PC-9 (cell line): ENCODE data around the gene RACK1. TPM values are rescaled to one million over a fixed set of nuclear protein-coding genes. Genes with fewer than 3 reads are reported as not detected.

ENCODE experiments used
- BruUV-seq: library from RNA; stranded (reverse); fragments of 400-500 nt; replicated peaks from 2 replicates; lab custom pipeline; 2021; lab: Mats Ljungman, UMichigan
- CTCF ChIA-PET: fragments of 300-600 bp; sonication (Branson Sonifier 250); formaldehyde crosslinking; loops from one replicate; lab custom pipeline; 2022; ENCODE audit warnings: antibody characterized with exemption; lab: Charles Lee
- POLR2A ChIA-PET: fragments of 300-600 bp; sonication (Branson Sonifier 250); formaldehyde crosslinking; loops from one replicate; lab custom pipeline; 2022; ENCODE audit warnings: antibody characterized with exemption; ENCODE audit not compliant: unreplicated experiment; lab: Charles Lee
- DNase-seq, 2 experiments: peaks; one replicate each; pipeline versions ENCODE4 v3.0.0 to v3.0.0-alpha.2; 2015 to 2022; ENCODE audit warnings: mixed read lengths in 1 of 2
- H2AFZ ChIP-seq: fragments of 200-600 bp; sonication (generic); 2 replicates; pipeline ENCODE4 v1.8.1; 2017; ENCODE audit warnings: antibody characterized with exemption
- H3F3A ChIP-seq: fragments of 200-600 bp; sonication (generic); 2 replicates; pipeline ENCODE4 v1.8.1; 2017; ENCODE audit warnings: antibody characterized with exemption, mild to moderate bottlenecking, low read depth; ENCODE audit not compliant: insufficient read depth
- H3K27ac ChIP-seq: fragments of 200-600 bp; sonication (generic); 2 replicates; pipeline ENCODE4 v1.6.1; 2016; ENCODE audit warnings: mixed run types
- H3K27me3 ChIP-seq: fragments of 200-600 bp; sonication (generic); 2 replicates; pipeline ENCODE4 v1.6.1; 2016; ENCODE audit warnings: low read depth, mixed run types; ENCODE audit not compliant: insufficient read depth
- H3K36me3 ChIP-seq: fragments of 200-600 bp; sonication (generic); 2 replicates; pipeline ENCODE4 v1.6.1; 2016; ENCODE audit warnings: low read depth, mixed run types
- H3K4me1 ChIP-seq: fragments of 200-600 bp; sonication (generic); replicated peaks from 2 replicates; pipeline ENCODE4 v1.6.1; 2016; ENCODE audit warnings: mixed run types; ENCODE audit not compliant: insufficient read depth
- H3K4me2 ChIP-seq: fragments of 200-600 bp; sonication (generic); 2 replicates; pipeline ENCODE4 v1.6.1; 2017; ENCODE audit warnings: mixed run types
- H3K4me3 ChIP-seq: fragments of 200-600 bp; sonication (generic); 2 replicates; pipeline ENCODE4 v1.6.1; 2016; ENCODE audit warnings: mixed run types
- H3K79me2 ChIP-seq: fragments of 200-600 bp; sonication (generic); 2 replicates; pipeline ENCODE4 v1.6.1; 2017; ENCODE audit warnings: low read depth, mixed run types
- H3K9me2 ChIP-seq: fragments of 200-600 bp; sonication (generic); 2 replicates; pipeline ENCODE4 v1.8.1; 2017; ENCODE audit warnings: mild to moderate bottlenecking; ENCODE audit not compliant: insufficient read depth
- H3K9me3 ChIP-seq: fragments of 200-600 bp; sonication (generic); 2 replicates; pipeline ENCODE4 v1.8.1; 2016; ENCODE audit warnings: low read depth; ENCODE audit not compliant: insufficient read depth
- H4K20me1 ChIP-seq: fragments of 200-600 bp; sonication (generic); 2 replicates; pipeline ENCODE4 v1.8.1; 2017; ENCODE audit not compliant: insufficient read depth
- CTCF ChIP-seq: fragments of 200-600 bp; sonication (generic); conservative IDR thresholded peaks from 2 replicates; pipeline ENCODE4 v1.6.1; 2017; ENCODE audit warnings: mixed run types, antibody characterized with exemption, mild to moderate bottlenecking, moderate library complexity
- EZH2 ChIP-seq: fragments of 200-600 bp; sonication (generic); IDR thresholded peaks from 2 replicates; pipeline ENCODE4 v1.8.0; 2017; ENCODE audit warnings: antibody characterized with exemption, low read depth
- intact Hi-C: fragments of 100-400 bp; cut with micrococcal nuclease; formaldehyde crosslinking; loops from one replicate; pipeline ENCODE4 v1.10.0; 2022; ENCODE audit not compliant: unreplicated experiment
- total RNA-seq: library from RNA; stranded (reverse); gene quantifications from 2 replicates; pipeline ENCODE4 v1.2.3, GENCODE V29; 2021

The RACK1 gene
- total RNA-seq, 1 experiment from 2014 or later: 2,373 TPM

- TF ChIP-seq CTCF (no peak), EZH2 (no peak)
- H2AFZ ChIP-seq: no peak overlapping the region
- H3F3A ChIP-seq: peaks cover 63% of the 10 kb centered on the region
- H3K4me1 ChIP-seq: peaks cover 10% of the 10 kb centered on the region; the same call in 1 of the 2 replicates
- ChIA-PET CTCF (no interaction called here), POLR2A (no interaction called here)
- intact Hi-C loops: loop anchor here (10.0 kb wide), 1 partner anchor 415 kb away; the partner anchor contains the start of gene MGAT1
- DNase-seq: no peak
- H3K9me2 ChIP-seq: no peaks in the 10 kb centered on the region
- peaks cover 5% of the 10 kb centered on the region for H4K20me1 ChIP-seq
- peak overlapping the region; percentile 72; the same call in 1 of the 2 replicates for H3K4me2 ChIP-seq
- no peak overlapping the region for H3K4me3 ChIP-seq
- peaks cover 9% of the 10 kb centered on the region for H3K79me2 ChIP-seq
- BruUV-seq: no TSS peak
- H3K27me3 ChIP-seq: no peaks in the 10 kb centered on the region
- H3K36me3 ChIP-seq: no peaks in the 10 kb centered on the region
- H3K27ac ChIP-seq: no peak overlapping the region
- H3K9me3 ChIP-seq: no peaks in the 10 kb centered on the region
Measured at GRCh38 chr5:181219262-181220177, 24.2 kb downstream of the RACK1 start.

GRCh38 chr5:181218795-181219124 is 24.9 kb downstream of the RACK1 start:
- TF ChIP-seq CTCF (no peak), EZH2 (no peak)
- Histone ChIP-seq H3K79me2 (peaks cover 1% of the 10 kb centered on the region), H4K20me1 (peaks cover 5% of the 10 kb centered on the region), H3K4me1 (peaks cover 7% of the 10 kb centered on the region; the same call in 1 of the 2 replicates), H3K9me2 (no peaks in the 10 kb centered on the region), H3F3A (peaks cover 65% of the 10 kb centered on the region), H2AFZ (peak overlapping the region; percentile 83), H3K4me2 (peak overlapping the region; percentile 72), H3K36me3 (no peaks in the 10 kb centered on the region), H3K27ac (peak overlapping the region; percentile 25), H3K27me3 (no peaks in the 10 kb centered on the region), H3K4me3 (peak overlapping the region; percentile 70), H3K9me3 (no peaks in the 10 kb centered on the region)
- CTCF ChIA-PET: no interaction called here
- BruUV-seq: no TSS peak
- intact Hi-C loops: loop anchor here (1.0 kb wide), 2 partner anchors 11 to 27 kb away; no protein-coding TSS in a partner anchor
- POLR2A ChIA-PET: no interaction called here
- DNase-seq: no peak

- peaks cover 63% of the 10 kb centered on the region for H3F3A ChIP-seq
- ChIA-PET POLR2A (no interaction called here), CTCF (no interaction called here)
- H3K27ac ChIP-seq: peak overlapping the region; percentile 25
- TF ChIP-seq EZH2 (no peak), CTCF (no peak; the same call in 1 of the 2 replicates)
- peak overlapping the region; percentile 70 for H3K4me3 ChIP-seq
- peak overlapping the region; percentile 82 for H2AFZ ChIP-seq
- no peaks in the 10 kb centered on the region for H3K9me2 ChIP-seq
- no peaks in the 10 kb centered on the region for H3K27me3 ChIP-seq
- peaks cover 7% of the 10 kb centered on the region; the same call in 1 of the 2 replicates for H3K4me1 ChIP-seq
- H3K4me2 ChIP-seq: peak overlapping the region; percentile 72
- no peaks in the 10 kb centered on the region for H3K79me2 ChIP-seq
- H3K9me3 ChIP-seq: no peaks in the 10 kb centered on the region
- intact Hi-C loops: loop anchor here (1.0 kb wide), 2 partner anchors 10 to 26 kb away; no protein-coding TSS in a partner anchor
- H3K36me3 ChIP-seq: no peaks in the 10 kb centered on the region
- H4K20me1 ChIP-seq: peaks cover 5% of the 10 kb centered on the region
- DNase-seq: peak in 1 of 2 experiments; percentile 54
- no TSS peak for BruUV-seq
Measured at GRCh38 chr5:181217803-181218062, 26.0 kb downstream of the RACK1 start.
